T-helper 1 cell treated with Interleukin-12 subunit alpha and Interleukin-12 subunit beta and Interleukin-4 antibody, amounts not matched to agents 30 ng/mL and 1 ng/mL, for 36 hours (primary cell): ENCODE measurements around the gene ENOSF1. TPM values are rescaled to one million over a fixed set of nuclear protein-coding genes. Genes with fewer than 3 reads are reported as not detected.

Experiments
- intact Hi-C: fragments of 100-400 bp; cut with micrococcal nuclease; formaldehyde crosslinking; loops from one replicate; pipeline ENCODE4 v1.15.1; 2024
- total RNA-seq: library from RNA; stranded (reverse); gene quantifications from 2 replicates; pipeline ENCODE4 v1.2.3, GENCODE V29; 2022

The ENOSF1 gene
- total RNA-seq, 1 donor from 2014 or later = 77.3 TPM

- intact Hi-C loops = no loop called here
Measured at GRCh38 chr18:708096-708495, 4.3 kb downstream of the ENOSF1 start.

- intact Hi-C loops = no loop called here
Measured at GRCh38 chr18:706405-706804, 6.0 kb downstream of the ENOSF1 start.

GRCh38 chr18:703213-703967 lies 9.0 kb downstream of the ENOSF1 start:
- intact Hi-C loops = loop anchor here (1.0 kb wide), 1 partner anchor 8 kb away; no protein-coding TSS in a partner anchor

GRCh38 chr18:697800-698199 lies 14.6 kb downstream of the ENOSF1 start:
- intact Hi-C loops = no loop called here

- intact Hi-C loops = no loop called here
Measured at GRCh38 chr18:697012-697411, 15.4 kb downstream of the ENOSF1 start.

GRCh38 chr18:693466-694187 lies 18.8 kb downstream of the ENOSF1 start:
- intact Hi-C loops = no loop called here

GRCh38 chr18:692824-693223 lies 19.6 kb downstream of the ENOSF1 start:
- intact Hi-C loops = no loop called here

- intact Hi-C loops = no loop called here
Measured at GRCh38 chr18:688323-688722, 24.1 kb downstream of the ENOSF1 start.

- intact Hi-C loops = no loop called here
Measured at GRCh38 chr18:686339-687111, 25.9 kb downstream of the ENOSF1 start.

- intact Hi-C loops = no loop called here
Measured at GRCh38 chr18:685438-685837, 27.0 kb downstream of the ENOSF1 start.

GRCh38 chr18:683531-683930 lies 28.9 kb downstream of the ENOSF1 start:
- intact Hi-C loops = no loop called here

- intact Hi-C loops = loop anchor here (1.0 kb wide), 7 partner anchors 25 to 156 kb away; partner anchors contain the start of gene CLUL1
Measured at GRCh38 chr18:682833-683232, 29.6 kb downstream of the ENOSF1 start.

- intact Hi-C loops = loop anchor here (1.0 kb wide), 7 partner anchors 24 to 157 kb away; partner anchors contain the start of gene CLUL1
Measured at GRCh38 chr18:682416-682815, 30.0 kb downstream of the ENOSF1 start.

- intact Hi-C loops = loop anchor here (1.0 kb wide), 7 partner anchors 24 to 157 kb away; partner anchors contain the start of gene CLUL1
Measured at GRCh38 chr18:681985-682384, 30.4 kb downstream of the ENOSF1 start.

- intact Hi-C loops = no loop called here
Measured at GRCh38 chr18:680392-680791, 32.0 kb downstream of the ENOSF1 start.

- intact Hi-C loops = no loop called here
Measured at GRCh38 chr18:679516-679915, 32.9 kb downstream of the ENOSF1 start.

- intact Hi-C loops = no loop called here
Measured at GRCh38 chr18:678482-679182, 33.8 kb downstream of the ENOSF1 start.

- intact Hi-C loops = no loop called here
Measured at GRCh38 chr18:677951-678381, 34.5 kb downstream of the ENOSF1 start.

GRCh38 chr18:677145-677544 lies 35.3 kb downstream of the ENOSF1 start:
- intact Hi-C loops = no loop called here

GRCh38 chr18:676736-677135 lies 35.7 kb downstream of the ENOSF1 start:
- intact Hi-C loops = no loop called here

- intact Hi-C loops = no loop called here
Measured at GRCh38 chr18:676069-676468, 36.4 kb downstream of the ENOSF1 start.
